Retinal pigment epithelial cell (primary cell): ENCODE measurements around the gene RNLS.
A peak's percentile ranks its signal among the peaks of the same experiment; 100 is the strongest.

ENCODE experiments used
- DNase-seq: peaks from one replicate; pipeline ENCODE4 v3.0.0-alpha.2; 2010; ENCODE audit warnings: low read depth
- H3K4me3 ChIP-seq: 2 replicates; pipeline ENCODE4 v1.5.1; 2011; ENCODE audit warnings: mild to moderate bottlenecking, low read length, control low read depth, moderate library complexity
- CTCF ChIP-seq: conservative IDR thresholded peaks from 2 replicates; pipeline ENCODE4 v1.5.1; 2011; ENCODE audit warnings: low read depth, low read length, control low read depth, inconsistent platforms

RNLS gene

DNA sequence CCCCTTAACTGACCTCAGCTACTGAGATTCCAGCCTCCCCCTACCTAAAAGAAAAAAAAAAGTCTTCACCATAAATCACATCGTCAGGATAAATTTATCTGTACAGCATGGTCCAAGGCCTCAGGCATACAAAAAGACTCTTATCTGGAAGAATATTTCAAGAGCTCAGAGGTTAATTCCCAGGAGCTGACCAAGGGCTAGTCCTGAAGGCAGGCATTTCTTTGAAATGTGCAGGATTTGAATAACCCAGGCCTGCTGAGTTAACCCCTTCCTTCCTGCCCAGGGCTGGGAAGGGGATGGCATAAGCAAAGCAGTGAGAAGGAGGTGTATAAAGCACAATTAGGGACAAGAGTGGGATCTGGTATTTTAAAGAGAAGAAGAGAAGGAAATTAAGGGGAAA is 111.2 kb downstream of the RNLS start:
- no peak for DNase-seq
- TF ChIP-seq CTCF, result no peak
- no peak overlapping the region for H3K4me3 ChIP-seq

GRCh38 chr10:88467835-88468485 is 115.2 kb downstream of the RNLS start:
- peak; percentile 65 for DNase-seq
- H3K4me3 ChIP-seq, result no peak overlapping the region
- TF ChIP-seq CTCF, result no peak

DNA sequence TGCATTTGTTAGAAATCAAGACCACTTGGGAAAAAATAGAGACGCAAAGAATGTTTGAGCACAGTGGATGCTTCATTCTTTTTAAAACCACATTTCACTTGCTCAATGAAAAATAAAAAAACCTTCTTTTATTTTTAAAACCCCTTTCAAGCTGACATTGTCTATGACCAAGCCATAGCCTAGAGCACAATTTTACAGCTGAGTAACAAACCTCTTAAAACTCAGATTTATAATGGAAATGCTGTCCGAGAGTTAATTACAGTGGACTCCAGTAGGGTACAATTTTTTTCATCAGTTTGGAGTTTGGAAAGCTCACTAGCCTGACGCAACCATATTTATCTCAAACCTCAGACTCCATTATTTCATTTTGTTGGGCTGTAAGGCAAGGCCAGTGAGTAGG is 116.3 kb downstream of the RNLS start:
- DNase-seq, result no peak
- no peak for TF ChIP-seq CTCF
- H3K4me3 ChIP-seq, result no peak overlapping the region

DNA sequence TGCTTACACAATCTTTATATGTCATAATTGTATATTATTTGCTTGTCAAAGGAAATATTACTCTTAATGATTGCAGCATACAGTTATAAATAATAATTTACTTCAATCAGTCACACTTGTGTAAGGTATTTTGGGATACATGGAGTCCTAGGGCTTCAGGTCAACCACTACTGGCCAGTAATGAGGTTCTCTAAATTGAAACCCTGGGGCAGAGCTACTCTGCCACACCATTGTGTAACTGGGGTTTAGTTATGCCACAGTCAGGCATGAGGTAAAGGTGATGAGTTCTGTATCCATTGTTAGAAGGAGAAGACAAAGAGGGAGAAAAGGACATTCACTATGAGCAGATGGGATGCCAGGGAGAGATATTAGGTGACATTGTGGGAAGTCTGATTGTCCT is 117.4 kb downstream of the RNLS start:
- no peak overlapping the region for H3K4me3 ChIP-seq
- no peak for DNase-seq
- TF ChIP-seq CTCF, result no peak

DNA sequence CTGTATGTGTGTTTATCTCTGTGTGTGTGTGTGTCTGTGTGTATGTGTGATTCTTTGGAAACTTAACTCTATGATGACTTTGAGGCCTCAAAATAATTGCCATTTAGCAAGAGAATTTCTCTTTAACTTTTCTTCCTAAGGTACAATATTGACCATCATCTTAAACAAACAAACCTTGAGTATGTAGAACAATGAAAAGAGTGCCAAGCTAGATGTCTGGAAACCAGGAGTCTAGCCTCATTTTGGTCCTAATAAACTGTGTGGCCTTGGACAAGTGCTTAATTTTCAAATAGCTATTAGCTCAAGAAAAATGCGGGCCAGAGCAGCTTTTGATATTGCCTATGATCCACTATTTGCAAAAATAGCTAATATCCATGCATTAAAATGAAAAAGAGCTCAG is 119.3 kb downstream of the RNLS start:
- no peak for DNase-seq
- H3K4me3 ChIP-seq, result no peak overlapping the region
- TF ChIP-seq CTCF, result no peak

GRCh38 chr10:88461426-88461825 is 121.7 kb downstream of the RNLS start:
- no peak for TF ChIP-seq CTCF
- no peak for DNase-seq
- no peak overlapping the region for H3K4me3 ChIP-seq

DNA sequence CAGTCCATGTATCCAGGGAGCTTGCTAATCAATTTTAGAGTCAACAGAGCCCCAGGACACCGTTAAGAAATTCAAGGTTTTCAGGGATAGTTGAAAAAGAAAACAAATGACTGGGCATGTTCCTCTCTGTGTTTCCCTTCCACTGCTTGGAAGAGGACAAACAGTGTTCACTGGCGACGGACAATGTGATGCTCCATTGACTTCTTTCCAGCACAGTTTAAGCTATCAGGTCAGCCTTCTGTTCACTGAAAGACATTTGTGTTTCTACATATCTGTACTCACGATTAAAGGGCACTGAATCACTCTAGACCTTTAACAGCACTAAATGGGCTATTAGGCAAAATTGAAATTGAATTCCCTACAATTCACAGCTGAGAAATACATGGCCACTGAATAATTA is 123.6 kb downstream of the RNLS start:
- no peak for TF ChIP-seq CTCF
- H3K4me3 ChIP-seq, result no peak overlapping the region
- no peak for DNase-seq
